ENCODE data around the gene RTP2. TPM values are rescaled to one million over a fixed set of nuclear protein-coding genes. Genes with fewer than 3 reads are reported as not detected.

The RTP2 gene
- total RNA-seq, 1 experiment from 2014 or later, result not detected

GRCh38 chr3:187665010-187665409 lies 37.3 kb downstream of the RTP2 start:
- no TSS peak for BruUV-seq (replicated peaks)
- Histone ChIP-seq H3K27ac (ENCODE audit: low read depth, low read length) (no peak overlapping the region), H3K79me2 (ENCODE audit: insufficient read depth, low read length) (no peaks in the 10 kb centered on the region), H3K4me1 (ENCODE audit: control insufficient read depth in 1 of 2, insufficient read depth in 2 of 2, low read length in 2 of 2) (no peaks in the 10 kb centered on the region), H4K20me1 (ENCODE audit: insufficient read depth) (no peaks in the 10 kb centered on the region), H3K9ac (ENCODE audit: low read length) (no peak overlapping the region), H3K36me3 (ENCODE audit: control insufficient read depth in 1 of 2, insufficient read depth in 2 of 2, low read length in 2 of 2) (no peaks in the 10 kb centered on the region), H3K9me2 (ENCODE audit: insufficient read depth) (no peaks in the 10 kb centered on the region), H3K4me3 (replicated peaks in 1 of 2; ENCODE audit: low read depth in 1 of 2, low read length in 2 of 2) (no peak overlapping the region), H2AFZ (ENCODE audit: low read depth, low read length, poor library complexity, severe bottlenecking) (no peak overlapping the region), H3K27me3 (ENCODE audit: insufficient read depth, low read length) (peaks cover 58% of the 10 kb centered on the region), H3K9me3 (ENCODE audit: control insufficient read depth in 1 of 2, insufficient read depth in 1 of 2, low read depth in 1 of 2, low read length in 2 of 2) (no peaks in the 10 kb centered on the region), H3K4me2 (ENCODE audit: low read length) (no peak overlapping the region)
- DNase-seq (ENCODE audit: low read depth, low spot score) (no peak), ATAC-seq (no peak)
- no peak for TF ChIP-seq JUND (IDR thresholded peaks at IDR 0.05)
- no peak for TF ChIP-seq SIN3A (IDR thresholded peaks at IDR 0.05; ENCODE audit: low read depth)
- TF ChIP-seq EZH2phosphoT487 (IDR thresholded peaks at IDR 0.05; ENCODE audit: borderline replicate concordance), result no peak
- TF ChIP-seq, protein P1, sequence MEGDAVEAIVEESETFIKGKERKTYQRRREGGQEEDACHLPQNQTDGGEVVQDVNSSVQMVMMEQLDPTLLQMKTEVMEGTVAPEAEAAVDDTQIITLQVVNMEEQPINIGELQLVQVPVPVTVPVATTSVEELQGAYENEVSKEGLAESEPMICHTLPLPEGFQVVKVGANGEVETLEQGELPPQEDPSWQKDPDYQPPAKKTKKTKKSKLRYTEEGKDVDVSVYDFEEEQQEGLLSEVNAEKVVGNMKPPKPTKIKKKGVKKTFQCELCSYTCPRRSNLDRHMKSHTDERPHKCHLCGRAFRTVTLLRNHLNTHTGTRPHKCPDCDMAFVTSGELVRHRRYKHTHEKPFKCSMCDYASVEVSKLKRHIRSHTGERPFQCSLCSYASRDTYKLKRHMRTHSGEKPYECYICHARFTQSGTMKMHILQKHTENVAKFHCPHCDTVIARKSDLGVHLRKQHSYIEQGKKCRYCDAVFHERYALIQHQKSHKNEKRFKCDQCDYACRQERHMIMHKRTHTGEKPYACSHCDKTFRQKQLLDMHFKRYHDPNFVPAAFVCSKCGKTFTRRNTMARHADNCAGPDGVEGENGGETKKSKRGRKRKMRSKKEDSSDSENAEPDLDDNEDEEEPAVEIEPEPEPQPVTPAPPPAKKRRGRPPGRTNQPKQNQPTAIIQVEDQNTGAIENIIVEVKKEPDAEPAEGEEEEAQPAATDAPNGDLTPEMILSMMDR (IDR thresholded peaks at IDR 0.05 in 2 of 3, conservative IDR thresholded peaks at IDR 0.05 in 1 of 3; ENCODE audit: borderline replicate concordance in 1 of 3, insufficient read depth in 1 of 3, low read depth in 2 of 3, low read length in 2 of 3), result no peak
- TF ChIP-seq POLR2AphosphoS5 (IDR thresholded peaks at IDR 0.05; ENCODE audit: low read depth, low read length), result no peak
- TF ChIP-seq, protein P2, sequence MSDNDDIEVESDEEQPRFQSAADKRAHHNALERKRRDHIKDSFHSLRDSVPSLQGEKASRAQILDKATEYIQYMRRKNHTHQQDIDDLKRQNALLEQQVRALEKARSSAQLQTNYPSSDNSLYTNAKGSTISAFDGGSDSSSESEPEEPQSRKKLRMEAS (IDR thresholded peaks at IDR 0.05), result no peak
- TF ChIP-seq FOSL1 (IDR thresholded peaks at IDR 0.05; ENCODE audit: low read depth), result no peak
- TF ChIP-seq, protein P3, sequence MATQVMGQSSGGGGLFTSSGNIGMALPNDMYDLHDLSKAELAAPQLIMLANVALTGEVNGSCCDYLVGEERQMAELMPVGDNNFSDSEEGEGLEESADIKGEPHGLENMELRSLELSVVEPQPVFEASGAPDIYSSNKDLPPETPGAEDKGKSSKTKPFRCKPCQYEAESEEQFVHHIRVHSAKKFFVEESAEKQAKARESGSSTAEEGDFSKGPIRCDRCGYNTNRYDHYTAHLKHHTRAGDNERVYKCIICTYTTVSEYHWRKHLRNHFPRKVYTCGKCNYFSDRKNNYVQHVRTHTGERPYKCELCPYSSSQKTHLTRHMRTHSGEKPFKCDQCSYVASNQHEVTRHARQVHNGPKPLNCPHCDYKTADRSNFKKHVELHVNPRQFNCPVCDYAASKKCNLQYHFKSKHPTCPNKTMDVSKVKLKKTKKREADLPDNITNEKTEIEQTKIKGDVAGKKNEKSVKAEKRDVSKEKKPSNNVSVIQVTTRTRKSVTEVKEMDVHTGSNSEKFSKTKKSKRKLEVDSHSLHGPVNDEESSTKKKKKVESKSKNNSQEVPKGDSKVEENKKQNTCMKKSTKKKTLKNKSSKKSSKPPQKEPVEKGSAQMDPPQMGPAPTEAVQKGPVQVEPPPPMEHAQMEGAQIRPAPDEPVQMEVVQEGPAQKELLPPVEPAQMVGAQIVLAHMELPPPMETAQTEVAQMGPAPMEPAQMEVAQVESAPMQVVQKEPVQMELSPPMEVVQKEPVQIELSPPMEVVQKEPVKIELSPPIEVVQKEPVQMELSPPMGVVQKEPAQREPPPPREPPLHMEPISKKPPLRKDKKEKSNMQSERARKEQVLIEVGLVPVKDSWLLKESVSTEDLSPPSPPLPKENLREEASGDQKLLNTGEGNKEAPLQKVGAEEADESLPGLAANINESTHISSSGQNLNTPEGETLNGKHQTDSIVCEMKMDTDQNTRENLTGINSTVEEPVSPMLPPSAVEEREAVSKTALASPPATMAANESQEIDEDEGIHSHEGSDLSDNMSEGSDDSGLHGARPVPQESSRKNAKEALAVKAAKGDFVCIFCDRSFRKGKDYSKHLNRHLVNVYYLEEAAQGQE (IDR thresholded peaks at IDR 0.05; ENCODE audit: low read depth), result no peak
- no peak for TF ChIP-seq YY1 (IDR thresholded peaks at IDR 0.05; ENCODE audit: extremely low read depth, insufficient replicate concordance, low read depth, low read length)
- TF ChIP-seq EGR1 (IDR thresholded peaks at IDR 0.05; ENCODE audit: low read depth), result no peak
- no peak for TF ChIP-seq EZH2 (IDR thresholded peaks at IDR 0.05)
- TF ChIP-seq CBX3 (IDR thresholded peaks at IDR 0.05; ENCODE audit: low read depth), result no peak
- TF ChIP-seq RAD21 (IDR thresholded peaks at IDR 0.05; ENCODE audit: low read depth), result no peak
- no peak for TF ChIP-seq ELF1 (IDR thresholded peaks at IDR 0.05; ENCODE audit: borderline replicate concordance, low read depth)
- TF ChIP-seq TCF7L2 (IDR thresholded peaks at IDR 0.05; ENCODE audit: borderline replicate concordance, extremely low read depth, insufficient read depth, insufficient read length), result no peak
- TF ChIP-seq ZBTB33 (IDR thresholded peaks at IDR 0.05; ENCODE audit: extremely low read depth, insufficient replicate concordance, low read length), result no peak
- no peak for TF ChIP-seq POLR2A (IDR thresholded peaks at IDR 0.05; ENCODE audit: borderline replicate concordance, extremely low read depth, insufficient read depth, insufficient read length)
- RAD21 ChIA-PET (ENCODE audit: low non-redundant PET in 1 of 2, low total read pairs in 2 of 2, uncharacterized antibody in 2 of 2, unreplicated experiment in 2 of 2), result no interaction called here
- POLR2A ChIA-PET, result no interaction called here
- CTCF ChIA-PET, result interaction anchor here (1.4 kb wide), 1 partner anchor 14 kb away, joined by 4 read pairs; no protein-coding TSS in a partner anchor
- intact Hi-C loops (cut with micrococcal nuclease), result loop anchor here (5.0 kb wide), 1 partner anchor 43 kb away; no protein-coding TSS in a partner anchor
